Measurements from ENCODE around the gene KLF16. TPM values are rescaled to one million over a fixed set of nuclear protein-coding genes. Genes with fewer than 3 reads are reported as not detected.

The KLF16 gene
- total RNA-seq, 1 experiment from 2014 or later: 10.4 TPM

DNA sequence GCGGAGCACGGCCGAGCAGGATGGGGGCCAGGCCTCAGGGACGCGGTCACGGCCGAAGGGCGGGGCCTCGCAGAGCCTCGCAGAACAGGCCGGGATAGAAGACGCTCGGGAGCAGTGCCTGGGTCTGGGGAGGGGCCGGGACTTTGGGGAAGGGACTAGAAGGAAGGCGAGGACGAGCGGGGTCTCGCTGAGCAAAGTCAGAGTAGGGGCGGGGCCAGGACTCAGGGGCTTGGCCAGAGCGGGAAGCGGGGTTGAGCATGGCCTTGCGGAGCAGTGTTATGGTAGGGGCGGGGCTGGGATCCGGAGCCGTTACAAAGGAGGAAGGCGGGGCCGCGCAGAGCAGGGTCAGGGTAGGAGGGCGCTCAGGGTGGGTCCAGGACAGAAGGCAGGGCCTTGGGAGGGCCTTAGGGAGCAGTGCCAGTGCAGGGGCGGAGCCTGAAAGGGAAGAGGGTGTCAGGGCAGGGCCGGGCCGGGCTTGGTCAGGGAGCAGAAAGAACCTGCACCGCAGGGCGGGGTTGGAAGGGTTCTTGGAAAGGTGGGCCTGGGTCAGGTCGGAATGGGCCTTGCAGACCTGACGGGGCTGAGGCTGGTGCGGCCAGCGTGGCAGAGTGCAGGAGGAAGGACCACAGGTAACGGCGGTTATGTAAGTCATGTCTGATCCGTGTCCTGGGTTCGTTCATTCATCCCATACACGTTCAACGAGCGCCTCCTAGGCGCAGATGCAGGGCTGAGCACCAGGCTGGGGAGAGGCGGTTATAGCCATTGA lies 50.8 kb downstream of the KLF16 start:
- DNase-seq (ENCODE audit: extremely low read depth, low read depth): peak; percentile 93

DNA sequence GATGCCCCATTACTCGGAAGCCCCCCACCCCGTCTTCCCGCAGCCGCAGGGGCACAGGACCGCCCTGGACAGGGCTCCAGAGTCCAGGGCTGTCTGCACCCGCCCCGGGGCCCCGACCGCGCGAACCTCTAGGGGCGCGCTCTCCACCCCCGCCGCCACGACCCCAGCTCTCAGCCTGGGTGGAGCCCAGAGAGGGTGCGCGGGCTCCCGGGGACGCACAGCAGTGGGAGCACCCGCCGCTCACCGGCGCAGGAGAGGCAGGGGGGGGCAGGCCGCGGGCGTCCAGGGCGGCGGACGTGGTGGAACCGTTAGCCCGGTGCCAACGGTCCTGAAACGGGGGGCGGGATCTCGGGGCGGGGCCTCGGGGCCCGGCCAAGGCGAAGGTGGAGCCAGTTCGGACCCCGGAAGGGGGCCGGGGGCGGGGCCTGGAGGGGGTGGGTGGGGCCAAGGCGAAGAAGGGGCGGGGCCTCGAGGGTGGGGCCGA lies 51.4 kb downstream of the KLF16 start, which contains the start of gene ATP8B3:
TSS of gene ATP8B3 (minus strand) at position 335 of the 484 bp plus-strand sequence. CDS start 540 bp downstream, outside the sequence.
- no peak for DNase-seq (ENCODE audit: extremely low read depth, low read depth)

DNA sequence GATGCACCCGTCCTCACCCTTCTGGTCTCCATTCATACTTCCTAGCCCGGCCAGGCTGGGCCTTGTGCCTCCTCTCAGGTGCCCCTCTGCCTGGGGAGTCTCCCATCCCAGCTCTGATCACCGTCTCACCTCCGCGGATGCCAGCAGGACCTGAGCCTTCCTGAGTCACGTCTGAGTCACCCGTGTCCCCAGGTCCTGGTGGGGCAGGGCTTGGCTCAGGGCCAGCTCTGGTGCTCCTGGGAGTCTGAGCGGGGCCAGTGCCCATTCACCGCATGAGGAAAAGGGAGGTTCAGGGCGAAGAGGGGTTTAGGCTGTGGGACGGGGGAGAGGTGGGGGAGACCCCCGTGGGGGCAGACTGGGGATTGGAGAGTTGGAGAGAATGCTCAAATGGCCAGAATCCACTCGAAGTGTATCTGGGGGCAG lies 51.9 kb downstream of the KLF16 start:
- peak; percentile 59 for DNase-seq (ENCODE audit: extremely low read depth, low read depth)

DNA sequence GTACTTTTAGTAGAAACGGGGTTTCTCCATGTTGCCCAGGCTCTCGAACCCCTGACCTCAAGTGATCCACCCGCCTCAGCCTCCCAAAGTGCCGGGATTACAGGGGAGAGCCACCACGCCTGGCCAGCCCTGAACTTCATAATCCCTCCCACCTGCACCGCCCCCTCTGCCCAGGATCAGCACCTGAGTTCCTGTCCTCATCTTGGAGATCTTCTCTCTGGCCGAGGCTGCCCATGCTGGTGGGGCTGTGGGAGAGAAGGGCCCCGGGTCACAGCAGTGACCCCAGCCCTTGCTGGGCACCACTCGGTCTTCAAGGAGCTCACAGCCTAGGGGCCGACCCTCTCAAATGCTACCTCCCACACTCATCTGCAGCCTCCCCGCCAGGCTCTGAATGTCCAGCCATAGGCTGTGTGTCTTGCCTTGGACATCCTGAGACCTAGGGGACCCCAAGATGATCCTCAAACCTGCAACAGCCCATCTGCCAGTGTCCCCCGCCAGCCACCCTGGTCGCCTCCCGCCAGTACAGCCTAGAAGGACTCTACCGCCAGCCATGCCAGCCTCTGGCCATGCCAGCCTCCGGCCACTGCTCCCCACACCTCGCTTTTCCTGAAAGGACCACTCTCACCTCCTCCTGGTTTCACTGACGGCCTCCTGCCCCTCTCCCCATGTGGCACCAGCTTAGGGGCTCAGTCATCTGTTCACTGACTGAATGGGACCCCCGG lies 52.8 kb downstream of the KLF16 start:
- DNase-seq (ENCODE audit: extremely low read depth, low read depth): no peak

DNA sequence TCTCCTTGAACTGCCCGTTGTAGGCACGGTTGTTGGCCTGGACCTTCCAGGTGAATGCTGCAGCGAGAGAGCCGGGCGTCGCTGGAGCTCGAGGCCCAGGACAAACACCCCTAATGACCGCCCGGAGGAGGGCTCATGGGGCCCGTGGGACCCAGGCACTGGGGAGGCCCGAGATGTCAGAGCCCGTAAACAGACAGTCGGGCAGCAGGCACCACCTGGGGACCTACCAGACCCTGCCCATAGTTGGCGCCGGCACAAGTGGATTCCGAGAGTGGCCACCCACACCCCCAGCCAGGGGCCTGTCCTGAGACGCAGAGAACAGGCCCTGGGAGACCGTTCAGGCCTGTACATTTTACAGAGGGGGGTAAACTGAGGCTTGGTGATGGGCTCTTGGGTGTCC lies 53.7 kb downstream of the KLF16 start:
- no peak for DNase-seq (ENCODE audit: extremely low read depth, low read depth)

DNA sequence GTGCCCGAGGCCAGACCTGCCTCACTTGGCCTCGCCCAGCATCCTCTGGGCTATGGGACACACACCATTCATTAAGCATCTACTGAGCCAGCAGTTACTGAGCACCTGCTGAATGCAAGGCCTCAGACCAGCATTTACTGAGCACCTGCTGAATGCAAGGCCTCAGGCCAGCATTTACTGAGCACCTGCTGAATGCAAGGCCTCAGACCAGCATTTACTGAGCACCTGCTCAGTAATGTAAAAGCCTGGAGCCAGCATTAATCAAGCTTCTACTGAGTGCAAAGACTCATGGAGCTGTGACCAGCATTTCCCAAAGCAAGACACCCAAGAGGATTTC lies 55.0 kb downstream of the KLF16 start:
- DNase-seq (ENCODE audit: extremely low read depth, low read depth): no peak

DNA sequence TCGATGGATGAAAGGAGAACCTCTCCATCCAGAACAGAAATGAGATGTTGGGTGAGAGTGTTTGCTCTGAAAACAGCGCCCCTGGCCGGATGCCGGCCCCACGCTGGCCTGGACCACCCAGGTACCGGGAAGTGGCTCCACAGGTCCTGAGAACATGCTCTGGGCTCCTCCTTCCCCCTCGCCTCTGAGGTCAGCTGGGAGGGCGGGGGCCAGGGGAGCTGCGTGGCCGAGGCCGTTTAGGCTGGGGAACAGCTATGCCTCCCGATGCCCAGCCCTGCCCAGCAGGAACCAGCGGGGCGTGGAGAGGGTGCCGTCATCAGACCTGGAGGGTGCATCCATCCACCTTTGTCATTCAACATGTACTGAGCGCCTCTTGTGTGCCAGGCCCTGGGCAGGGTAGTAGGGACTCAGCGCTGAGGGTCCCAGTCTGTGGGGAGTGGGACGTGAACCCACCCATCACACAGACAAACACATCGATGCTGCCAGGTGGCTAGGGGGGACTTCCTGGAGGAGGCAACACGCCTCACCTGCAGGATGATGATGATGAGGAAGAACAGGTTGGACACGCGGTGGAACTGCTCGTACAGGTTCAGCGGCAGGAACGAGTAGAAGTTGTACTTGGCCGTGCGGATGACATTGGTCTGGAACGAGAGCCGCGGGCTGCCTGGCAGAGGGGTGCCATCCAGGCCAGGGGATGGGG lies 55.5 kb downstream of the KLF16 start:
- DNase-seq (ENCODE audit: extremely low read depth, low read depth): no peak

DNA sequence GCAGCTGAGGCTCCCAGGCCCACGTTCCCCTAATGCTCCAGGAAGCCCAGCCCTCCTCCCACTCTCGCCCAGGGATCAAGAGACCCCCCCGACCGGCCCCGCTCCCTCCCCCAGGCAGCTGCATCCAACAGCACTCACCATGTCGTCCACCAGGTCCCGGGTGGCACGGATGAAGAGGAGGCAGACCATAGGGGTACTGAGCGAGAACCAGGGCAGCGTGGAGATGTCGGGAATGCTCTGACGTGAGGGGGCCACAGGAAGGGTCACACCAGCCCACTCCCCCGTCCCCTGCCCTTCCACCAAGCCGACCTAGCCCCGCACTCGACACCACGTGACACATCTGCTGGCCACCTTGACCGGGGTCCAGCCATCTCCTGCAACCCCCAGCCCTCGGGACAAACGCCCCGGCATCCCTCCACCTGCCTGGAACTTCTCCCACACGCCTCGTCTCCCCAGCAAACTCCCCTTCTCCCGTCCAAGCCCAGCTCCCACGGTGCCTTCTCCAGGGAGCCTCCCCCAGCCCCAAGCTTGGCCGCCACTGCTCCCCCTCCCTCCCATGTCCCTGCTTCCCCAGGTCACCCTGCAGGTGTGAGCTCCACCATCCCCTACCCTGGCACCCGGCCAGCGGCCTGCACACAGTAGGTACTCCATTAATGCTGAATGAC lies 56.2 kb downstream of the KLF16 start:
- DNase-seq (ENCODE audit: extremely low read depth, low read depth): no peak

DNA sequence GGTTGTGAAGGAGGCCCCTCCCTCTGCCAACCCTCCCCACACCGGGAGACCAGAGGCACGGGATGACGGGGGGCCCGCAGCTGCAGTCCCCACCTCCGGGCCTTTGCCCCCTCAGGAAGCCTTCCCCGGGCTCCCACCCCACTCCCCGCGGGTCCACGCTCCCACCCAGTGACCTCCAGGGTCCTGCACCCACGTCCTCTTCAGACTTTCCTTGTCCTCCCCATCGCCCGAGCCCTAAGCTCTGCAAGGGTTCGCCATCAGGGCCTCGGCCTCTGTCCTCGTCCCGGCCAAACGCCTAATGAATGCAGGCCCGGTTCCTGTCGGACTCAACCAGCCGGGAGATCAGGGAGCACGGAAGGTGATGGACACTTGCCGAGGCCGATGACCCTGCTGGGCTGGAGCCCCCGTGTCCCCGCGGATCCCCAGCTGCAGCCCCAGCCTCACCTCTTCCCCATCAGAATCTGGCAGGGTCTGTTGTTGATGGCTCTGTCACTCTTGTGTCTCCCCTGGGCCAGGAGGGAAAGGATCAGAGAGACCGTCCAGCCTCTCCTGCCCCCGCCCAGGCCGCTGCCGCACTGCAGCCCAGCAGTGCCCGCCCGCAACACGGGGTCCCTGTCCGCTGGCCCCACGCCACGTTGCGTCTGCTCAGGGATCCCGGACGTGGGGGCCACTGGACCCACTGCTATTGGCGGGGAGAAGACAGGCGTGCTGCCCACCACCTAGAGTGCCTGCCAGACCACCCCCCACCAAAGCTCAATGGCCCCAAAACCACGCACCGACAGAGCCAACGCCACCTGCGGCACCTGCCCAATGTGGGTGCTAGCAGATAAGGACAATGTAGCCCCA lies 57.0 kb downstream of the KLF16 start:
- no peak for DNase-seq (ENCODE audit: extremely low read depth, low read depth)

DNA sequence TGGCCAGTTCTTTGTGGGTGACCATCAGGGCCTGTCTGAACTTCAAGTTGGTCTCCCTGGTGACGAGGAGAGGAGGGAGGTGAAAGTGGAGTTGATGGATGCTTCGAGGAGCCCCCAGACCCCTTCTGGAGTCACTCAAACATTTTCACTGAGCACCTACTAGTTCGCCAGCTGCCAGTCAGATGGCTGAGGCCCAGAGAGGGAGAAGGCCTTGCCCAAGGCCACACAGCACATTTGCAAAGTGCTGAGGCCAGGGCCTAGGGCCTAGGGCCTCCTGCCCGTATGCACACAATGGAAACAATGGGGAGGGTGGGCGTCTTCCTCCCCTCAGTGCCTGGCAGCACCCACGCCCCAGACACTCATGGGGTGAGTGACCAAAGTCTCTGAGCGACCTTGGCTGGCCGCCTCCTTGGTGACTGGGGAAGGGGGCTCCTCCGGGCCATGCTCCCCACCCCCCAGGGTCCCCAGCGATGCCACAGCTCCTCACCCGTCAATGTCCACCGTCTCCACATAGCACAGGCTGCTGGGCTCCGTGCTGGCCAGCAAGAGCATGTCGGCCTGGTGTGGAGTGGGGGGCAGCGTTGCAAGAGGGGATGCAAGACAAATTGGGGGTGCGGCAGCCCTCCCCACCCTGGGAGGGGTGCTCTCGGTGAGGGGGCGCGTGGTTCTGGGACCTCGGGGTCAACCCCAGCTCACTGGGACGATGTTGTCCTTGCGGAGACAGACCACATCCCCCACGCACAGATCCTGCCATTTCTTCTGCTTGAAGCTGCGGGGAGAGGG lies 57.8 kb downstream of the KLF16 start:
- DNase-seq (ENCODE audit: extremely low read depth, low read depth): no peak

DNA sequence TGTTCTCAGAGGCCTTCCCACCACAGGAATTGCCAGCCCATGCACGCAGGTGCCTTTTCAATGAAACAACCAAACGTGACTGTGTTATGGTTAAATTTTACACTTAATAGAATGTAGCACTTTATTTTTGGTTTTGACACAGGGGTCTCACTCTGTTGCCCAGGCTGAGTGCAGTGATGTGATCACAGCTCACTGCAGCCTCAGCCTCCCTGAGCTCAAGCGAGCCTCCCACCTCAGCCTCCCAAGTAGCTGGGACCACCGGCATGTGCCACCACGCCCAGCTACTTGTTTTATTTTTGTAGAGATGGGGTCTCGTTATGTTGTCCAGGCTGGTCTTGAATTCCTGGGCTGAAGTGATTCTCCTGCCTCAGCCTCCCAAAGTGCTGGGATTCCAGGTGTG lies 58.5 kb downstream of the KLF16 start:
- DNase-seq (ENCODE audit: extremely low read depth, low read depth): no peak

Other genes starting within 250 kb of the KLF16 start
- 44.8 and 50.1 TPM in 2 replicates for gene TCF3, start 211.0 kb downstream of the KLF16 start, total RNA-seq (2014; rRNA removed; shearing (Covaris generic))
- not detected in 2 replicates for gene ONECUT3, start 110.1 kb downstream of the KLF16 start, total RNA-seq (2014; rRNA removed; shearing (Covaris generic))
- 1.4 and 1.7 TPM in 2 replicates for gene ATP8B3, start 51.3 kb downstream of the KLF16 start, total RNA-seq (2014; rRNA removed; shearing (Covaris generic))
- 5.9 and 6.6 TPM in 2 replicates for gene REXO1, start 15.1 kb downstream of the KLF16 start, total RNA-seq (2014; rRNA removed; shearing (Covaris generic))
- 27.0 and 37.1 TPM in 2 replicates for gene ABHD17A, start 21.9 kb upstream of the KLF16 start, total RNA-seq (2014; rRNA removed; shearing (Covaris generic))
- gene ADAT3, start 41.8 kb upstream of the KLF16 start, total RNA-seq (2014; rRNA removed; shearing (Covaris generic)): 2.1 and 3.9 TPM in 2 replicates
- 27.5 and 32.0 TPM in 2 replicates for gene SCAMP4, start 41.8 kb upstream of the KLF16 start, total RNA-seq (2014; rRNA removed; shearing (Covaris generic))
- gene CSNK1G2, start 77.6 kb upstream of the KLF16 start, total RNA-seq (2014; rRNA removed; shearing (Covaris generic)): 34.0 and 38.9 TPM in 2 replicates
- 32.9 and 33.7 TPM in 2 replicates for gene BTBD2, start 152.1 kb upstream of the KLF16 start, total RNA-seq (2014; rRNA removed; shearing (Covaris generic))
- gene MKNK2, start 187.7 kb upstream of the KLF16 start, total RNA-seq (2014; rRNA removed; shearing (Covaris generic)): 87.0 and 90.9 TPM in 2 replicates
- gene MOB3A, start 232.7 kb upstream of the KLF16 start, total RNA-seq (2014; rRNA removed; shearing (Covaris generic)): 12.3 and 14.4 TPM in 2 replicates
- 1.4 and 1.6 TPM in 2 replicates for gene IZUMO4, start 233.3 kb upstream of the KLF16 start, total RNA-seq (2014; rRNA removed; shearing (Covaris generic))

All from NCI-H460 (cell line).